SK-N-SH treated with all-trans-retinoic acid at 6 μM for 48 hours (cell line): ENCODE data around the gene DIPK1B.

Source experiments
- ATAC-seq: fragments of 200-7000 bp; cut with Tn5 transposase; 3 replicates; pipeline ENCODE4 v1.9.1; 2020; ENCODE audit warnings: mild to moderate bottlenecking, moderate library complexity
- ARNTL ChIP-seq: fragments of 450-650 bp; formaldehyde crosslinking; IDR thresholded peaks from 2 replicates; pipeline ENCODE4 v1.5.0; 2020; ENCODE audit warnings: low read depth, mild to moderate bottlenecking, moderate library complexity, borderline replicate concordance
- BACH2 ChIP-seq: fragments of 250-450 bp; sonication (Bioruptor Pico); IDR thresholded peaks from 2 replicates; pipeline ENCODE4 v1.9.0; 2021; ENCODE audit warnings: mild to moderate bottlenecking, borderline replicate concordance
- CREB5 ChIP-seq: fragments of 250-450 bp; sonication (Bioruptor Pico); IDR thresholded peaks from 2 replicates; pipeline ENCODE4 v1.5.1; 2020; ENCODE audit warnings: low read depth, mild to moderate bottlenecking, moderate library complexity
- CSDC2 ChIP-seq: fragments of 250-450 bp; sonication (Bioruptor Pico); IDR thresholded peaks from 2 replicates; pipeline ENCODE4 v1.5.0; 2020; ENCODE audit warnings: mild to moderate bottlenecking, moderate library complexity
- CSRNP3 ChIP-seq: fragments of 250-450 bp; sonication (Bioruptor Pico); IDR thresholded peaks from 2 replicates; pipeline ENCODE4 v1.5.1; 2021; ENCODE audit warnings: mild to moderate bottlenecking, moderate library complexity
- ESRRG ChIP-seq: fragments of 250-450 bp; sonication (Bioruptor Pico); IDR thresholded peaks from 2 replicates; pipeline ENCODE4 v1.6.1; 2021; ENCODE audit warnings: mild to moderate bottlenecking
- GLIS3 ChIP-seq: fragments of 250-450 bp; sonication (Bioruptor Pico); IDR thresholded peaks from 2 replicates; pipeline ENCODE4 v1.5.0; 2020; ENCODE audit warnings: mild to moderate bottlenecking, moderate library complexity
- ISL1 ChIP-seq: fragments of 250-450 bp; sonication (Bioruptor Pico); IDR thresholded peaks from 2 replicates; pipeline ENCODE4 v2.1.2; 2022; ENCODE audit warnings: mild to moderate bottlenecking, moderate library complexity
- OSR1 ChIP-seq: fragments of 250-450 bp; sonication (Bioruptor Pico); IDR thresholded peaks from 2 replicates; pipeline ENCODE4 v1.8.0; 2022; ENCODE audit warnings: moderate library complexity, mild to moderate bottlenecking, inconsistent platforms
- PATZ1 ChIP-seq: fragments of 250-450 bp; sonication (Bioruptor Pico); IDR thresholded peaks from 2 replicates; pipeline ENCODE4 v1.8.0; 2020; ENCODE audit warnings: mild to moderate bottlenecking, moderate library complexity, borderline replicate concordance
- POU6F1 ChIP-seq: fragments of 250-450 bp; sonication (Bioruptor Pico); IDR thresholded peaks from 2 replicates; pipeline ENCODE4 v1.8.0; 2021; ENCODE audit warnings: low read depth, mild to moderate bottlenecking, moderate library complexity, borderline replicate concordance
- PPARA ChIP-seq: fragments of 250-450 bp; sonication (Bioruptor Pico); IDR thresholded peaks from 2 replicates; pipeline ENCODE4 v1.5.0; 2020; ENCODE audit warnings: mild to moderate bottlenecking, borderline replicate concordance
- RARB ChIP-seq: fragments of 250-450 bp; sonication (Bioruptor Pico); IDR thresholded peaks from 2 replicates; pipeline ENCODE4 v1.8.0; 2021; ENCODE audit warnings: mild to moderate bottlenecking, moderate library complexity
- TOX ChIP-seq: fragments of 250-450 bp; sonication (Bioruptor Pico); IDR thresholded peaks from 2 replicates; pipeline ENCODE4 v1.8.0; 2021; ENCODE audit warnings: mild to moderate bottlenecking, moderate library complexity, borderline replicate concordance
- TSHZ2 ChIP-seq: fragments of 250-450 bp; sonication (Bioruptor Pico); IDR thresholded peaks from 2 replicates; pipeline ENCODE4 v1.5.0; 2020; ENCODE audit warnings: mild to moderate bottlenecking, moderate library complexity
- ZFP3 ChIP-seq: fragments of 250-450 bp; sonication (Bioruptor Pico); IDR thresholded peaks from 2 replicates; pipeline ENCODE4 v1.5.0; 2020; ENCODE audit warnings: mild to moderate bottlenecking, moderate library complexity
- ZFP30 ChIP-seq: fragments of 450-650 bp; formaldehyde crosslinking; IDR thresholded peaks from 2 replicates; pipeline ENCODE4 v1.5.0; 2022; ENCODE audit warnings: mild to moderate bottlenecking, moderate library complexity
- ZNF565 ChIP-seq: fragments of 450-650 bp; formaldehyde crosslinking; conservative IDR thresholded peaks from 2 replicates; pipeline ENCODE4 v1.5.0; 2020; ENCODE audit warnings: low read depth, mild to moderate bottlenecking, moderate library complexity
- ZNF70 ChIP-seq: fragments of 450-650 bp; formaldehyde crosslinking; IDR thresholded peaks from 2 replicates; pipeline ENCODE4 v1.5.0; 2020; ENCODE audit warnings: mild to moderate bottlenecking, moderate library complexity
- ZNF8 ChIP-seq: fragments of 450-650 bp; formaldehyde crosslinking; IDR thresholded peaks from 2 replicates; pipeline ENCODE4 v1.5.0; 2020; ENCODE audit warnings: mild to moderate bottlenecking, moderate library complexity

Gene DIPK1B

GRCh38 chr9:136718345-136719194 is 6.2 kb downstream of the DIPK1B start:
- TF ChIP-seq TSHZ2 (CRISPR knock-in tag) (no peak), PATZ1 (CRISPR knock-in tag) (no peak), ZFP3 (CRISPR knock-in tag) (no peak), PPARA (CRISPR knock-in tag) (no peak), GLIS3 (CRISPR knock-in tag) (no peak), ZNF565 (CRISPR knock-in tag) (no peak), ZNF8 (CRISPR knock-in tag) (no peak), ZNF70 (CRISPR knock-in tag) (no peak), TOX (no peak), CREB5 (CRISPR knock-in tag) (no peak), ZFP30 (CRISPR knock-in tag) (no peak), ISL1 (no peak), RARB (CRISPR knock-in tag) (no peak), BACH2 (CRISPR knock-in tag) (no peak), POU6F1 (CRISPR knock-in tag) (no peak), OSR1 (CRISPR knock-in tag) (no peak)
- no peak for ATAC-seq

- no peak for ATAC-seq
- TF ChIP-seq TOX (no peak), RARB (CRISPR knock-in tag) (no peak), ARNTL (CRISPR knock-in tag) (no peak), BACH2 (CRISPR knock-in tag) (no peak), ZNF565 (CRISPR knock-in tag) (no peak), CSRNP3 (CRISPR knock-in tag) (no peak), GLIS3 (CRISPR knock-in tag) (no peak)
Observed at GRCh38 chr9:136719195-136719880, 7.0 kb downstream of the DIPK1B start.

GRCh38 chr9:136720251-136720897 is 8.0 kb downstream of the DIPK1B start:
- no peak; the same call in 2 of the 3 replicates for ATAC-seq
- TF ChIP-seq ESRRG (no peak), CSDC2 (no peak), ZFP30 (CRISPR knock-in tag) (no peak)
